ENCODE results near the gene PYCARD.
"Not testable (repeated sequence)": the region's sequence is repeated elsewhere in the genome, so short reads cannot be mapped to it uniquely, and the experiment has no call there.

PYCARD gene

DNA sequence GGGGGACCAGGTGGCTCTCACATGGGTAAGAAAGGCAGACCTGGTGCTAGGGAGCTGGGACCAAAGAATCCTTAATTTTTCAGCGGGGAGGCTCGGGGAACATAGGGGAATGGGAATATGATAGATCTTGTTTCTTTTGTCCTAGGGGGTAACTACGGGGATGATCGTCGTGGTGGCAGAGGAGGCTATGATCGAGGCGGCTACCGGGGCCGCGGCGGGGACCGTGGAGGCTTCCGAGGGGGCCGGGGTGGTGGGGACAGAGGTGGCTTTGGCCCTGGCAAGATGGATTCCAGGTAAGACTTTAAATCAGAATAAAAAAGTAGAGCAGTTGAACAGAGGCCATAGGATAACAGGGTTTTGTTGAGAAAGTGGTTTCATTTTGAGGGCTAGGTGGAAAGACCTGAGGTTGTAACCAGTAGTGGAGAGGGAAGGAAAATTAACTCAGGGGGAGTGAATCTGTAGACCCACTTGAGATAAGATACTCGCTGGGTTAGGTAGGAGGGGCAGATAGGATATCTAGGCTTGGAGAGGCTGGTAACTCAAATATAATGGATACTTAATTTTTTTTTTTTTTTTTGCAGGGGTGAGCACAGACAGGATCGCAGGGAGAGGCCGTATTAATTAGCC is 11.6 kb downstream of the PYCARD start:
- no peak for DNase-seq (ENCODE audit: low spot score)

DNA sequence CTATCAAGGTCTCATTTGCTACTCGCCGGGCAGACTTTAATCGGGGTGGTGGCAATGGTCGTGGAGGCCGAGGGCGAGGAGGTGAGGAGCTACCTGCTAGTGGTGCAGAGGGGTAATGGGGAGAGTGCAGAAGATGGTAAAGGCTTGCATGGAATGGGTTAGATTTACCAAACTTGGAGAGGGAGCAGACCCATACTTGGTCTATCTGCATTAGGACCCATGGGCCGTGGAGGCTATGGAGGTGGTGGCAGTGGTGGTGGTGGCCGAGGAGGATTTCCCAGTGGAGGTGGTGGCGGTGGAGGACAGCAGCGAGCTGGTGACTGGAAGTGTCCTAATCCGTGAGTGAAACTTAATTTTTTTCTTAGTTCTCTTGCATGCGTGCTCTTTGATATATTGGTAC is 12.5 kb downstream of the PYCARD start:
- DNase-seq (ENCODE audit: low spot score), result no peak

DNA sequence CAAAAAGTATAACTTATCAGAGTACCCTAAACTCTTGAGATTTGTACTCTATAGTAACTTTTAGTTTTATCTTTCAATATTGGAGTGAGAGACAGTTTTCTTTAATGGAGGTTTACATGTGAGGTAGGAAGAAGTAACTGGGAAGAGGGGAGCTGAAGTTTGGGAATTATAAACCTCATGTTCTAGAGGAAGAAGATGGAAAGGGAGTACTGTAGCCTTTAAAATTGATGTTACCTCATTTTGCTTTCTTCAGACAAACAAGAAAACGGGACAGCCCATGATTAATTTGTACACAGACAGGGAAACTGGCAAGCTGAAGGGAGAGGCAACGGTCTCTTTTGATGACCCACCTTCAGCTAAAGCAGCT is 13.2 kb downstream of the PYCARD start:
- no peak for DNase-seq (ENCODE audit: low spot score)

DNA sequence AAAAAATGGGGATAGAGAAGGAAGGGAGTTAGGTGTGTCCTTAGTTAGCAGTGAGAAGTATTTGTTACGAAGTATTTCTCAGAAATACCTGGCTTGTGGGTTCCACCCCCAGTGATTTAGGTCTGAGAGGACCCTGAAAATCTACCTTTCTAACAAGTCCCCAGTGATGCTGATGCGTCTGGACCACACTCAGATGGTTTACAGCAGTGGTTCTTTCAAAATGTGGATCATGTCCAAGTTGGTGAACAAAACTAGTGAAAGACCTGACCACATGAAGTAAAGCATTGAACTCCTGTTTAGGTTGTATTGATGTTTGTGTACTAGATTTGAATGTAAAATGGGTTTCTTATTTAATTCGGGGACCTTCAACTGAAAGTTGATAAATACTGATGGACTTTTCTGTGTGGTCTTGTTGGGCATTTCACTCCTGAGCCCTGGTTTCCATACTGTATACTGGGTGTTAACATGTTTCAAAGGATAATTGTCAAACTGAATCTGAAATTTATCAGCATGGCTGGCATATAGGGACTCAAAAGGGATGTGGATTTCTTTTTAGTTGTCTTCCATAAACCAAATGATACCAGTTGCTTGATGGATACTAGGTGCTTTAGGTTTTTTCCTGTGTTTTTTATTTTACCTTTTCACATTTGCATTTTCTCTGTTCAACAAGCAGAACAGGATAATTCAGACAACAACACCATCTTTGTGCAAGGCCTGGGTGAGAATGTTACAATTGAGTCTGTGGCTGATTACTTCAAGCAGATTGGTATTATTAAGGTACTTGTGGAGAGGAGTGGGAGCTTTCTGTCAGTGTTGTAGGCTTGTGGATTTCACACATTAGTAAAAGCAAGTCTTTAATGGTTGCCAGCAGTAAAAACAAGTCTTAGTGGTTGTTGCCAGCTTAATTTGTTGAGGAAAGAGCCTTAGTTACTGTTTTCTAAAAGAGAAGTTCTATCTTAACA is 13.8 kb downstream of the PYCARD start:
- DNase-seq (ENCODE audit: low spot score), result no peak

DNA sequence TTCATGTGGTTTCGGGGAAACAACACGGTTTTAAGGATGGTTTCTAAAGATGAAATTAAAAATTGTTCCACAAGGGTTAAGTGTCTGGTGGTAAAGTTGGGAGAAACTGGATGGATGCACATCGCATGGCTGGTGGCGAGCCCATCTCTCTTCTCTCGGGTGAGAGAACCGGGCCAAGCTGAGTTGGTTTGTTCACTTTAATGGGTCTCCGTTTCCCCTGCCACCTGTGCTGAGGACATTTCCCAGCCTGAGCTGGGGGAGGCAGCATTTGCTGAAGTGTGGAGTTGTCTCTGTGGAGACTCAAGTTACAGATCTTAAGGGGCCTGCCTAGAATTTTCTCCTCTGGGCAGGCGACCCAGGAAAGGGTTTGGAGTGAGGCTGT is 14.8 kb downstream of the PYCARD start:
- DNase-seq (ENCODE audit: low spot score), result no peak

DNA sequence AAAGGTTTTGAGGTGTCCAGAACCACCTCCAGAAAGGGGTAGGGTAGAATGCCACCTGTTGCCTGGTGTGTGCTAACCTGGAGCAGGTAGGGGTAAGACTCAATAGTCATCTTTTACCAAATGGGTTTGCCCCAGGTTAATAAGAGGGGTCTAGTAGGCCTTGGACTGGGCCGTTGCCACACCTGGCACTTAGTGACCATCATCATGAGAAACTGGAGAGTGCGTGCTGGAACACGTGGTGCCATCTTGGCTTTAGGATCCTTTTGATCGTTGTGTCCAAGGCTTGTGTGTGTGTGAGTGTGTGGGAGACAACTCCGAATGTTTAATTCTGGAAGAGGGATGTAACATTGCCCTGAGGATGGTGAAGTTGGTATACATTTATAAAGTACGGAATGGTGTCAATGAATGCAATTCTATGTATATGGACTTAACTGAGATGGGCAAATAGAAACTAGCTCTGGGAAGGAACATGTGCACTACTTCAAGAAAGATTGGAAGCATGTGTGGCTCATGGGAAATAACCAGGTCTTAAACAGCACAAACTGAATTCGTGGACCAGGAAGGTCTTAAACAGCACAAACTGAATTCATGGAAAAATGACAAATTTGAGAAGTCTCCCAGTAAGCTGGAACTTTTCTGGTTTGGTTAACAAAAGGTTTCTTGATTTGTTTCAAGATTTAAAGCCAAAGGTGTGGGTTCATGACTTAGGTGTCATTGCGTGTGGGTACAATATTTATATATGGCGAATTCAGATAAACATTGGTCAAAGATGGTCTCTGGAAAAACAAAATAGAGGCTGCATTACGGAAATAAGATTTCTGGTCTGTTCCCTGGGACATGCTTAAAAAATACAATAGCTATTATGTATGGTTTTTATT is 15.4 kb downstream of the PYCARD start:
- no peak for DNase-seq (ENCODE audit: low spot score)

DNA sequence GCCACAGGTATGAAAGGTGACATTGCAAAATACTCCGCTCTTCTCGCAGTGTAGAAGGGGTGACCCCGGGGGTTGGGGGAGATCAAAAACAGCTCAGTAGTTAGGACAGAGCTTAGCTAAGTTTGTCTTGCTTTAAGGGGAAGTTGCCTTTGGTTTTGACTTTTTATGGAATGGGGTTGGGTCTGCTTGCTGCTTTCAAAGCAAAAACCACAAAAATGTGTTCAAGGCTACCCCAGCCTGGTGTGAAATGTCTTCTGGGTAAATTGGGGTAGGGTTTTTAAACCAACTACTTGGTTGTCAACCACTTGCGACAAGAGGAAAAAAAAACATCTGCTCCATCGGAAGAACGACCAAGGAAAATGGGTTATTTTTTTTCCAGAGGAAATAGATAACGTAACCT is 16.4 kb downstream of the PYCARD start:
- no peak for DNase-seq (ENCODE audit: low spot score)

DNA sequence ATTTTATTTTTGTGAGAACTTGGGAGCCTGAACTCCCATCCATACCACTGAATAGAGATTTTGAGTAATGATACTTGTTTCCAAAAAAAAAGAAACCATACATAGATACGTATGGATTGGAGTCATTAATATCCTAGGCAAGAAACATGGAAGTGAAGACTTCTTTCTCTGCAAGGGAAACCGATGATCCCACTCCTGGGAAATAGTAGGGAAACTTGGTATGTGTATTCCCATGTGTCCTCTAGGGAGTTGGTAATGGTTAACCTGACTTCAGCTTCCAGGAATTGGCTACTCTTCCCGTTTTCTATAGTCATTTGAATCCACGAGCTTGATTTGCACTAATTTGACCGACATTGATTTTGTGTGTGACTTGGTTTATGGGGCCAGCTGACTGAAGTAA is 17.2 kb downstream of the PYCARD start:
- DNase-seq (ENCODE audit: low spot score), result no peak

DNA sequence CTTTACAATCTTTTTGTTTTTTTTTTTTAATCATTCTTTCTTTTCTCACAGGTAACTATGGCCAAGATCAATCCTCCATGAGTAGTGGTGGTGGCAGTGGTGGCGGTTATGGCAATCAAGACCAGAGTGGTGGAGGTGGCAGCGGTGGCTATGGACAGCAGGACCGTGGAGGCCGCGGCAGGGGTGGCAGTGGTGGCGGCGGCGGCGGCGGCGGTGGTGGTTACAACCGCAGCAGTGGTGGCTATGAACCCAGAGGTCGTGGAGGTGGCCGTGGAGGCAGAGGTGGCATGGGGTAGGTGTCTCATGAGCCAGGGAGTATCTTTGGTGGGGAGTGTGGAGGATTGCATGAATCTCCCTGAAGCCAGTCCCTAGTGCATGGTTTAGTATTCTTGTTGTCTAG is 17.7 kb downstream of the PYCARD start:
- no peak for DNase-seq (ENCODE audit: low spot score)

DNA sequence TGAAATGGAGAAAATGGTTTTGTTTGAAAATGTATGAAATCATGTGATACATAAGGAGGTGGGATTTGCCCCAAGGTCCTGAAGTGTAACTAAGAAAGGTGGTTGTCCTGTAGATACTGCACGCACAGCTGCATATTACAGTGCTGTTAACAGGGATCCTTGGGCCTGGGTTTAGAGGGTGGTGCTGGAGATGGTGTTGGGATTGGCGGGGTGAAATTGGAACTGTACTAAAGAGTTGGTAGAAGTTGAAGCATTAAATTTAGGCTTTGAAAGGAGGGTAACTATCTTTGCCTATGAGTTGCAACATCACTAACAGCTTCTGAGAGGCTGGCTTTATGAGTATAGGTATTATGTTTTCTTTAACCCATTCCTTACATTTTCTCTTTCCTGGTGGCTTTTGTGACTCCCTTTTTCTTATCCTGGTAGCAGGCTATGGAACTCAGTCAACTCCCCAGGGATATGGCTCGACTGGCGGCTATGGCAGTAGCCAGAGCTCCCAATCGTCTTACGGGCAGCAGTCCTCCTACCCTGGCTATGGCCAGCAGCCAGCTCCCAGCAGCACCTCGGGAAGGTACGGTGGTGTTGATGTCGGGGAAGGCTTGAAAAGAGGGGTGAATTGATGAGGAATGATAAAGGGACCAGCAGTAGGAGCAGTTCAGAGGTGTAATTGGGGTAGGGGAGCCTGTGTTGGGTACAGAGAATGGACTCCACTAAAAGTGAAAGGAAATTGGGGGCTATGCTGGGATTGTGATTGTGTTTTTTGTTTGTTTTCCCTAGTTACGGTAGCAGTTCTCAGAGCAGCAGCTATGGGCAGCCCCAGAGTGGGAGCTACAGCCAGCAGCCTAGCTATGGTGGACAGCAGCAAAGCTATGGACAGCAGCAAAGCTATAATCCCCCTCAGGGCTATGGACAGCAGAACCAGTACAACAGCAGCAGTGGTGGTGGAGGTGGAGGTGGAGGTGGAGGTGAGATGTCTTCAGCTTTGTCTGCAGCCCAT is 18.8 kb downstream of the PYCARD start:
- no peak for DNase-seq (ENCODE audit: low spot score)

DNA sequence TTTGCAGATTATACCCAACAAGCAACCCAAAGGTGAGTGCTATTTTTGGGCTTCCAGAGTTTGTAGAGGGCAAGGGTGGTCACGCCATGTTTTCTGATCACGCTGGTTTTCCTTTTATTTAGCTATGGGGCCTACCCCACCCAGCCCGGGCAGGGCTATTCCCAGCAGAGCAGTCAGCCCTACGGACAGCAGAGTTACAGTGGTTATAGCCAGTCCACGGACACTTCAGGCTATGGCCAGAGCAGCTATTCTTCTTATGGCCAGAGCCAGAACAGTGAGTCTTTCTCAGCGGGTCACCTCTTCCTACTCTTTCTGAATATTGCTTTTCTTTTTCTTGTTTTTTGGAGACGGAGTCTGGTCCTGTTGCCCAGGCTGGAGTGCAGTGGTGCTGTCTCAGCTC is 20.2 kb downstream of the PYCARD start:
- no peak for DNase-seq (ENCODE audit: low spot score)

DNA sequence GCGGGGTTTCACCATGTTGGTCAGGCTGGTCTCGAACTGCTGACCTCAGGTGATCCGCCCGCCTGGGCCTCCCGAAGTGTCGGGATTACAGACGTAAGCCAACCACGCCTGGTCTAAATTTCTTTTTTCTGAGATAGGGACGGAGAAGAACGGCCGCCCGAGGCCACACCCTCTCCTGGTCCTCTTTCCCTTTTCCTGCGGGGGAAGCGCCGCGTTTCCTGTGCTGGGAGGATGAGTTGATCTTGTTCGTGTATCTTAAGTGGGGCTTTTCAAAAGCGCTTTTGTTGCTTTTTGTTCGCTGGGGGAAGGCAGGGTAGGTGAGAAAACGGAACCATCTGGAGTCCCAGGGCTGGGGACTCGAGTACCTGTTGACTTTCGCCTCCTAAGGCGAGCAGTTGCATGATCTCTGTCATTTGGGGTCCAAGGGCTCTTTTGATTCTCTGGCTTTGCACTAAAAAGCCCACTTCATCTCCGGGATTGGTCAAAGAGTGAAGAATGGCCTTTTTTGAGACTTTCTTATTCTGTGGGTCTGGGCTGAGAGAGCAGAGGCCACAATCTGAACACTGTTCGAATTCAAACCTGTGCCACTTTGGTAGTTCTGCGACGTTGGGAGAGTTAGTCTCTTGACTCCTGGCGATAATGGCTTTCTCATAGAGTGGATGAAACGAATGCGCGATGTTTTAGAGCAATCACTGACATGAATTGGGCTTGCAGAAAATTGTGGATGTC is 21.3 kb downstream of the PYCARD start:
- DNase-seq (ENCODE audit: low spot score), result peak; percentile 22

DNA sequence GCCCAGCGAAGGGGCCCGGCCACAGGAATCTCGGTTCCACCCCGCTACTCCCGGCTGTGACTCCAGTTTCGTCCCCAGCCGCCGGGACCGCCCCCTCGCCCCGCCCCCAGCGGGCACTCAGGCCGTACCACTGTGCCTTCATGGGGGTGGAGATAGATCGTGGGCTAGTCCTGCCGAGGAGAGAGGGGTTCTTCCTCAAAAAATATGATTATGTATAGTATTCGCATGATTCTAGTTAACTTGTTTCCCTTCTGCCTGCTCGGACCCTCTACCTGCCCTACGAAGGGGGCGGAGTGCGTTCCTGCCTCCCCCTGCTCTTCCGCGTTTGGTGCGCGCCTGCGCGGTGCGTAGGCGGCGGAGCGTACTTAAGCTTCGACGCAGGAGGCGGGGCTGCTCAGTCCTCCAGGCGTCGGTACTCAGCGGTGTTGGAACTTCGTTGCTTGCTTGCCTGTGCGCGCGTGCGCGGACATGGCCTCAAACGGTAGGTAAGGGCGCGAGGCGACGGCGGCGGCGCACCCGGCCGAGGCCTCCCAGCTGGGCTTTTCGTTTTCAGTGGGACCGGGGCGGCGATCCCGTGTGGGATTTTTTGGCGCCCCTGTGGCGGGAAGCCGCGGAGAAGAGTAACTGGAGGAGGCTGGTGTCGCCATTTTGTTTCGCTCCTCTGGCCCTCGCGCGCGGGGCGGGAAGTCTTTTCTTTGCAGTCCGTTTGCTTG is 22.7 kb downstream of the PYCARD start, which contains the start of gene FUS:
TSS of gene FUS (plus strand) at position 393 of the 713 bp plus-strand sequence. CDS start at position 469, 76 bp downstream.
- DNase-seq (ENCODE audit: low spot score), result peak; percentile 94

DNA sequence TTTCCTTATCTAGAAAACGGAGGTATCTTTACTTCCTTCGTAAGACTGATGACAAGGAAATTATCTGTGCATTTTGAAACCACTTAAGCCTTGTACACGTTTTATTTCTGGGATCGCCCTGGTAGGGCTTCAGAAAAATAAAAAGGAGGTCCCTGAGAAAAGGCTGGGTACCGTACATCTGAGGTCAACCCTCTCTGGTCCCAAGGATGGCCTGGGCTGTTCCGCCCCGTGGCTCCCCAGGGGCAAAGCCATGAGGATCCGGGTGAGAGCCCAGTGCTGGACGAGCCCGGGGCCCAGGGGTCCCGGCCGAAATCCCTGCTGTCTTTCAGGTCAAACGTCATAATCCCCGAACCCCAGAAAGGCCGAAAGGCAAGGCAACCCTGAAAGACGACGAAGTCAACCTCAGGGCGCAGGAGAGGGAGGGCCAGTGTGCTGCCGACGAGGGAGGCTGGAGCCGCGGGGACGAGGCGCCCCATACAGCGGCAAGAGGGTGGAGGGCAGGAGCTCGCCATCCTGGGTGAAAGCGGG is 23.3 kb downstream of the PYCARD start:
- DNase-seq (ENCODE audit: low spot score), result no peak

DNA sequence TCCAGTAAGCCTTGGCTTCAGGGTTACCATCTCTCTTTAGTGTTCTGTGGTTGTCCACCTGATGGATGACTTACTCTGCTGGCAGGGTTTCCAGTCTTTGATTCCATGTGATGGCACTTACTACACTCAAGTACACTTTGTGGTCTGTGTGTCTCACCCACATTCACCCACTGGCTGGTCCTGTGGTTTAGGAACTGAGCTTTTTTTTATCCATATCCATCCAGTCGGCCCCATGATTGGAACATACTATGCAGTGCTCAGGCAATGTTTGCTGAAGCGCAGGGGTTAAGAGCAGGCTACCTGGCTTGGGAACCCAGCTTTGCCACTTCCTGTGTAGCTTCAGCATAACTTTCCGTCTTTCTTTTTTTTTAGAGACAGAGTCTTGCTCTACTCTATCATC is 25.4 kb downstream of the PYCARD start:
- DNase-seq (ENCODE audit: low spot score), result no peak

DNA sequence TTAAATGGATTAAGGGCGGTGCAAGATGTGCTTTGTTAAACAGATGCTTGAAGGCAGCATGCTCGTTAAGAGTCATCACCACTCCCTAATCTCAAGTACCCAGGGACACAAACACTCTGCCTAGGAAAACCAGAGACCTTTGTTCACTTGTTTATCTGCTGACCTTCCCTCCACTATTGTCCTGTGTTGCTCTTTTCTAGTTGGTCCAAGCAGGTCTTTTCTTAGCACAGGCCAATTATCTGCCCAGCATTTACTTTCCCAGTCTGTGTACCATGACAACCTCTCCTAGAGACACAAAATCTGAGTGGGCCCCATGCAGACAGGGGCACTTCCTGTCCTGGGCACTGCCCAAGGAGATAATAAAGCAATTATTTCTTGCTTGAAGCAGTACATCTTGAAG is 32.5 kb downstream of the PYCARD start:
- DNase-seq (ENCODE audit: low spot score), result not testable (repeated sequence)

DNA sequence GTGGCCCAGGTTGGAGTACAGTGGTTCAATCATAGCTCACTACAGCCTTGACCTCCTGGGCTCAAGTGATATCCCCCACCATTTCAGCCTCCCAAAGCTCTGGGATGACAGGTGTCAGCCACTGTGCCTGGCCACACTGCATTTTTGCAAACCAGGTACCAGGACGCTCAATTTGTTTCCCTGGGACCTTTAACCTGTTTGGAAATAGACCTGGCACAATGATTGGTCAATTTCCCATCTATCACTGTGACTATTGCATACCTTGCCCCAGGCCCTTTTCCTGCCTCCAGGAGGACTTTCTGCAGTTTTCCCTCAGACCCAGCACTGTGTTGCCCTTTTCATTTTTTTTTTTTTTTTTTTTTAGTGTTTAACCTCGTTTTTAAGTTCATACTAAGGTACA is 33.7 kb downstream of the PYCARD start:
- no peak for DNase-seq (ENCODE audit: low spot score)

DNA sequence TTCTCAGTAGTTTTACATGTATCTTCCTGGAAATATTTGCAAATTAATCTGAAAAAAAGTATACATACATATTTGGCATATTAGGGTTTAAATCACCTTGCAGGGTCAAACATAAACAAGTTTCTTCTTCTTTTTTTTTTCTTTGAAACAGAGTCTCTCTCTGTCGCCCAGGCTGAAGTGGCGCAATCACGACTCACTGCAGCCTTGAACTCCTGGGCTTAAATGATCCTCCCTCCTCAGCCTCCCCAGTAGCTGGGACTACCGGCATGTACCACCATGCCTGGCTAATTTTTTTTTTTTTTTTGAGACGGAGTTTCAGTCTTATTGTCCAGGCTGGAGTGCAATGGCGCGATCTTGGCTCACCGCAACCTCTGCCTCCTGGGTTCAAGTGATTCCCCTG is 35.2 kb downstream of the PYCARD start:
- no peak for DNase-seq (ENCODE audit: low spot score)

DNA sequence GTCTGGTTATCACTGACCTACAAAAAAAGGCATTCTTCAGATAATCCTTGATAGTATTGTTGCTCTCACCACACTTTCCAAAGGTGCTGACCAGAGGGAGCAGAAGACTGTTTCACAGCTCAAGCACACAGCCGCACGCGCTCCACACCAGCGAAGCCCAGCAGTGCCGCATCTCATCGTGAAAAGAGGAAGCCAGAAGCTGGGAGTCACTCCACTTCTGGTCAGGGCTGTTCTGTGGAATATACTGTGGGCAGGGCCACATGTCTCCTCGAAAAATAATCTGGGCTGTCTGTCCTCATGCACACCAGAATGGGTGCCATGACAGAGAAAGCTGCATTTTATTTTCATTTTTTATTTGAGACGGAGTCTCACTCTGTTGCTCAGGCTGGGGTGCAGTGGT is 45.4 kb downstream of the PYCARD start:
- no peak for DNase-seq (ENCODE audit: low spot score)

All from putamen (tissue), 1 donor.